CD4-positive, alpha-beta T cell treated with Interleukin-6 for 4 hours (primary cell): ENCODE measurements around the gene TBC1D14.
"Not testable (repeated sequence)": the region's sequence is repeated elsewhere in the genome, so short reads cannot be mapped to it uniquely, and the experiment has no call there.

ENCODE experiments used
- DNase-seq: peaks from one replicate; pipeline ENCODE4 v3.0.0-alpha.2; 2020; ENCODE audit warnings: mixed read lengths

TBC1D14 gene

GRCh38 chr4:6974138-6974848, 64.7 kb downstream of the TBC1D14 start:
- peak; percentile 85 for DNase-seq

- DNase-seq = not testable (repeated sequence)
Measured at GRCh38 chr4:6977846-6978245, 68.2 kb downstream of the TBC1D14 start.

- no peak for DNase-seq
Measured at GRCh38 chr4:6983544-6984142, 74.0 kb downstream of the TBC1D14 start.

- DNase-seq = no peak
Measured at GRCh38 chr4:6984612-6985425, 75.2 kb downstream of the TBC1D14 start.

- no peak for DNase-seq
Measured at GRCh38 chr4:6986072-6986780, 76.6 kb downstream of the TBC1D14 start.

GRCh38 chr4:6986781-6987587, 77.4 kb downstream of the TBC1D14 start:
- DNase-seq = peak; percentile 96

- DNase-seq = no peak
Measured at GRCh38 chr4:6987588-6987961, 77.9 kb downstream of the TBC1D14 start.

- DNase-seq = no peak
Measured at GRCh38 chr4:6988016-6988715, 78.5 kb downstream of the TBC1D14 start.

GRCh38 chr4:6989331-6989923, 79.8 kb downstream of the TBC1D14 start:
- no peak for DNase-seq

- DNase-seq = no peak
Measured at GRCh38 chr4:6990661-6991060, 81.0 kb downstream of the TBC1D14 start.

- DNase-seq = no peak
Measured at GRCh38 chr4:6991249-6991648, 81.6 kb downstream of the TBC1D14 start.

GRCh38 chr4:6991771-6992557, 82.3 kb downstream of the TBC1D14 start:
- DNase-seq = no peak

GRCh38 chr4:6992728-6993677, 83.4 kb downstream of the TBC1D14 start:
- no peak for DNase-seq

GRCh38 chr4:6996481-6996880, 86.9 kb downstream of the TBC1D14 start:
- DNase-seq = no peak

- DNase-seq = peak; percentile 47
Measured at GRCh38 chr4:6999172-7000086, 89.8 kb downstream of the TBC1D14 start.

- no peak for DNase-seq
Measured at GRCh38 chr4:7000421-7001176, 91.0 kb downstream of the TBC1D14 start.

GRCh38 chr4:7001271-7001670, 91.6 kb downstream of the TBC1D14 start:
- DNase-seq = no peak
